ENCODE data around the gene CLEC3B.
"Not testable (repeated sequence)": the region's sequence is repeated elsewhere in the genome, so short reads cannot be mapped to it uniquely, and the experiment has no call there.

Gene CLEC3B

GRCh38 chr3:45026038-45026437, at the start of gene CLEC3B:
Gene CLEC3B (plus strand): TSS chr3:45026303. CDS start chr3:45026363, 60 bp downstream.
- no peak for DNase-seq

GRCh38 chr3:44981220-44981619, 44.9 kb upstream of the CLEC3B start:
- DNase-seq = no peak

- DNase-seq = no peak
Observed at GRCh38 chr3:44981751-44982150, 44.4 kb upstream of the CLEC3B start.

- no peak for DNase-seq
Observed at GRCh38 chr3:44982817-44983216, 43.3 kb upstream of the CLEC3B start.

GRCh38 chr3:44983484-44983941, 42.6 kb upstream of the CLEC3B start:
- no peak for DNase-seq

GRCh38 chr3:44984335-44984734, 41.8 kb upstream of the CLEC3B start:
- DNase-seq = no peak

- DNase-seq = not testable (repeated sequence)
Observed at GRCh38 chr3:44986330-44986729, 39.8 kb upstream of the CLEC3B start.

- DNase-seq = no peak
Observed at GRCh38 chr3:44987332-44987731, 38.8 kb upstream of the CLEC3B start.

GRCh38 chr3:44988073-44988472, 38.0 kb upstream of the CLEC3B start:
- no peak for DNase-seq

- DNase-seq = no peak
Observed at GRCh38 chr3:44989141-44989540, 37.0 kb upstream of the CLEC3B start.

- no peak for DNase-seq
Observed at GRCh38 chr3:44989636-44990373, 36.3 kb upstream of the CLEC3B start.

GRCh38 chr3:44991326-44991725, 34.8 kb upstream of the CLEC3B start:
- no peak for DNase-seq

- no peak for DNase-seq
Observed at GRCh38 chr3:44992555-44993470, 33.3 kb upstream of the CLEC3B start.

GRCh38 chr3:44993471-44994205, 32.5 kb upstream of the CLEC3B start:
- no peak for DNase-seq

- peak; percentile 3 for DNase-seq
Observed at GRCh38 chr3:44995142-44995770, 30.8 kb upstream of the CLEC3B start.

- DNase-seq = no peak
Observed at GRCh38 chr3:44996556-44996969, 29.5 kb upstream of the CLEC3B start.

- DNase-seq = no peak
Observed at GRCh38 chr3:44999782-45000181, 26.3 kb upstream of the CLEC3B start.

- DNase-seq = no peak
Observed at GRCh38 chr3:45000823-45001222, 25.3 kb upstream of the CLEC3B start.

- DNase-seq = no peak
Observed at GRCh38 chr3:45001738-45002137, 24.4 kb upstream of the CLEC3B start.

GRCh38 chr3:45002139-45002660, 23.9 kb upstream of the CLEC3B start:
- DNase-seq = no peak

- DNase-seq = no peak
Observed at GRCh38 chr3:45002720-45003119, 23.4 kb upstream of the CLEC3B start.

GRCh38 chr3:45003406-45003805, 22.7 kb upstream of the CLEC3B start:
- DNase-seq = no peak

All from DMS153 (cell line).